Peyer's patch (tissue), 4 donors: ENCODE data around the gene PCYOX1L.

Source experiments
- CTCF ChIP-seq, 6 experiments: fragments of 450-650 bp in 4 of 6; fragments of 200-600 bp in 2 of 6; sonication (generic) in 1 of 6; IDR thresholded peaks; one replicate each; pipeline ENCODE4 v1.5.1; 2017 to 2019; ENCODE audit warnings: antibody characterized with exemption in 6 of 6, mild to moderate bottlenecking in 3 of 6, moderate library complexity in 1 of 6
- POLR2A ChIP-seq, 2 donors: fragments of 450-650 bp; IDR thresholded peaks; one replicate each; pipeline ENCODE4 v1.5.1; 2017; ENCODE audit warnings: antibody characterized with exemption in 2 of 2, mild to moderate bottlenecking in 2 of 2, moderate library complexity in 2 of 2

GRCh38 chr5:149314571-149315111 lies 43.2 kb upstream of the PCYOX1L start:
- no peak for TF ChIP-seq CTCF (IDR thresholded peaks at IDR 0.05)
- TF ChIP-seq POLR2A (IDR thresholded peaks at IDR 0.05), result no peak
